ENCODE data around the gene CSPG5. TPM values are rescaled to one million over a fixed set of nuclear protein-coding genes. Genes with fewer than 3 reads are reported as not detected.

CSPG5 gene
- total RNA-seq, 1 experiment from 2014 or later, result 3.8 TPM

DNA sequence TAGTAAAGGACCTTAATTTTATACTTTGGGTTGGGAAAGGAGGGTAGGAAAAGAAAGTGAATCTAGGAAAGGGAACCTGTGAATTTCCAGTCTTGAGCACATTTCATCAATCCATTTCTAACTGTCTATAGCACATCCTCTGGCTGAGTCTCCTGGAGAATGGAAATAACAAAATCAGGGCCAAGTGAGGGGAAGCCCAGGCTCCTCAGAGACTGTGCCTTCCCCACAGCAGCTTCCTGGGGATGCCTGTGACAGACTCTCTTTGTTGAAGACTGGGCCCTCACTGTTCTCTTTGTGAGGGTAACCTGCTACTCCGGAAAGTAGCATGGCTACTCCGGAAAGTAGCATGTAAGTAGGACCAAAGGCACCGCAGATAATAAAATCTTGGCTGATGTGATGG, 22.6 kb upstream of the CSPG5 start:
- no TSS peak for BruUV-seq (replicated peaks)
- ChIA-PET POLR2A (no interaction called here), CTCF (no interaction called here), RAD21 (ENCODE audit: low non-redundant PET in 1 of 2, low total read pairs in 2 of 2, uncharacterized antibody in 2 of 2, unreplicated experiment in 2 of 2) (no interaction called here)
- no peak overlapping the region for H3K9ac ChIP-seq (ENCODE audit: low read length)
- no peak overlapping the region for H3K4me2 ChIP-seq (ENCODE audit: low read length)
- no peaks in the 10 kb centered on the region for H3K9me3 ChIP-seq (ENCODE audit: control insufficient read depth in 1 of 2, insufficient read depth in 1 of 2, low read depth in 1 of 2, low read length in 2 of 2)
- no peak overlapping the region for H2AFZ ChIP-seq (ENCODE audit: low read depth, low read length, poor library complexity, severe bottlenecking)
- intact Hi-C loops (cut with micrococcal nuclease), result no loop called here
- no peak for DNase-seq (ENCODE audit: low read depth, low spot score)
- ATAC-seq, result no peak
- H3K4me1 ChIP-seq (ENCODE audit: control insufficient read depth in 1 of 2, insufficient read depth in 2 of 2, low read length in 2 of 2), result no peaks in the 10 kb centered on the region
- H3K27ac ChIP-seq (ENCODE audit: low read depth, low read length), result no peak overlapping the region
- 0 out of 2 replicates have a peak, but pooled peaks cover 3% of the 10 kb centered on the region for H4K20me1 ChIP-seq (ENCODE audit: insufficient read depth)
- no peak overlapping the region for H3K4me3 ChIP-seq (replicated peaks in 1 of 2; ENCODE audit: low read depth in 1 of 2, low read length in 2 of 2)
- no peaks in the 10 kb centered on the region for H3K9me2 ChIP-seq (ENCODE audit: insufficient read depth)
- H3K36me3 ChIP-seq (ENCODE audit: control insufficient read depth in 1 of 2, insufficient read depth in 2 of 2, low read length in 2 of 2), result peaks cover 2 to 14% of the 10 kb centered on the region in 2 experiments; a peak in 2 of 4 replicates
- peaks cover 20% of the 10 kb centered on the region; the same call in 1 of the 2 replicates for H3K79me2 ChIP-seq (ENCODE audit: insufficient read depth, low read length)
- no peaks in the 10 kb centered on the region for H3K27me3 ChIP-seq (ENCODE audit: insufficient read depth, low read length)
- TF ChIP-seq POLR2AphosphoS5 (IDR thresholded peaks at IDR 0.05; ENCODE audit: low read depth, low read length) (no peak), EZH2phosphoT487 (IDR thresholded peaks at IDR 0.05; ENCODE audit: borderline replicate concordance) (no peak), TCF7L2 (IDR thresholded peaks at IDR 0.05; ENCODE audit: borderline replicate concordance, extremely low read depth, insufficient read depth, insufficient read length) (no peak), ELF1 (IDR thresholded peaks at IDR 0.05; ENCODE audit: borderline replicate concordance, low read depth) (no peak), FOSL1 (IDR thresholded peaks at IDR 0.05; ENCODE audit: low read depth) (no peak), EGR1 (IDR thresholded peaks at IDR 0.05; ENCODE audit: low read depth) (no peak), POLR2A (IDR thresholded peaks at IDR 0.05; ENCODE audit: borderline replicate concordance, extremely low read depth, insufficient read depth, insufficient read length) (no peak), CEBPB (IDR thresholded peaks at IDR 0.05; ENCODE audit: low read depth) (no peak)
- TF ChIP-seq, protein P1, sequence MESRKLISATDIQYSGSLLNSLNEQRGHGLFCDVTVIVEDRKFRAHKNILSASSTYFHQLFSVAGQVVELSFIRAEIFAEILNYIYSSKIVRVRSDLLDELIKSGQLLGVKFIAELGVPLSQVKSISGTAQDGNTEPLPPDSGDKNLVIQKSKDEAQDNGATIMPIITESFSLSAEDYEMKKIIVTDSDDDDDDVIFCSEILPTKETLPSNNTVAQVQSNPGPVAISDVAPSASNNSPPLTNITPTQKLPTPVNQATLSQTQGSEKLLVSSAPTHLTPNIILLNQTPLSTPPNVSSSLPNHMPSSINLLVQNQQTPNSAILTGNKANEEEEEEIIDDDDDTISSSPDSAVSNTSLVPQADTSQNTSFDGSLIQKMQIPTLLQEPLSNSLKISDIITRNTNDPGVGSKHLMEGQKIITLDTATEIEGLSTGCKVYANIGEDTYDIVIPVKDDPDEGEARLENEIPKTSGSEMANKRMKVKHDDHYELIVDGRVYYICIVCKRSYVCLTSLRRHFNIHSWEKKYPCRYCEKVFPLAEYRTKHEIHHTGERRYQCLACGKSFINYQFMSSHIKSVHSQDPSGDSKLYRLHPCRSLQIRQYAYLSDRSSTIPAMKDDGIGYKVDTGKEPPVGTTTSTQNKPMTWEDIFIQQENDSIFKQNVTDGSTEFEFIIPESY (IDR thresholded peaks at IDR 0.05; ENCODE audit: extremely low read depth, insufficient replicate concordance, low read length), result no peak
- TF ChIP-seq, protein P2, sequence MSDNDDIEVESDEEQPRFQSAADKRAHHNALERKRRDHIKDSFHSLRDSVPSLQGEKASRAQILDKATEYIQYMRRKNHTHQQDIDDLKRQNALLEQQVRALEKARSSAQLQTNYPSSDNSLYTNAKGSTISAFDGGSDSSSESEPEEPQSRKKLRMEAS (IDR thresholded peaks at IDR 0.05), result no peak
- TF ChIP-seq, protein P3, sequence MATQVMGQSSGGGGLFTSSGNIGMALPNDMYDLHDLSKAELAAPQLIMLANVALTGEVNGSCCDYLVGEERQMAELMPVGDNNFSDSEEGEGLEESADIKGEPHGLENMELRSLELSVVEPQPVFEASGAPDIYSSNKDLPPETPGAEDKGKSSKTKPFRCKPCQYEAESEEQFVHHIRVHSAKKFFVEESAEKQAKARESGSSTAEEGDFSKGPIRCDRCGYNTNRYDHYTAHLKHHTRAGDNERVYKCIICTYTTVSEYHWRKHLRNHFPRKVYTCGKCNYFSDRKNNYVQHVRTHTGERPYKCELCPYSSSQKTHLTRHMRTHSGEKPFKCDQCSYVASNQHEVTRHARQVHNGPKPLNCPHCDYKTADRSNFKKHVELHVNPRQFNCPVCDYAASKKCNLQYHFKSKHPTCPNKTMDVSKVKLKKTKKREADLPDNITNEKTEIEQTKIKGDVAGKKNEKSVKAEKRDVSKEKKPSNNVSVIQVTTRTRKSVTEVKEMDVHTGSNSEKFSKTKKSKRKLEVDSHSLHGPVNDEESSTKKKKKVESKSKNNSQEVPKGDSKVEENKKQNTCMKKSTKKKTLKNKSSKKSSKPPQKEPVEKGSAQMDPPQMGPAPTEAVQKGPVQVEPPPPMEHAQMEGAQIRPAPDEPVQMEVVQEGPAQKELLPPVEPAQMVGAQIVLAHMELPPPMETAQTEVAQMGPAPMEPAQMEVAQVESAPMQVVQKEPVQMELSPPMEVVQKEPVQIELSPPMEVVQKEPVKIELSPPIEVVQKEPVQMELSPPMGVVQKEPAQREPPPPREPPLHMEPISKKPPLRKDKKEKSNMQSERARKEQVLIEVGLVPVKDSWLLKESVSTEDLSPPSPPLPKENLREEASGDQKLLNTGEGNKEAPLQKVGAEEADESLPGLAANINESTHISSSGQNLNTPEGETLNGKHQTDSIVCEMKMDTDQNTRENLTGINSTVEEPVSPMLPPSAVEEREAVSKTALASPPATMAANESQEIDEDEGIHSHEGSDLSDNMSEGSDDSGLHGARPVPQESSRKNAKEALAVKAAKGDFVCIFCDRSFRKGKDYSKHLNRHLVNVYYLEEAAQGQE (IDR thresholded peaks at IDR 0.05; ENCODE audit: low read depth), result no peak

Measured in HCT116 (cell line).